IMR-90 (cell line): ENCODE measurements around the gene STARD3. TPM values are rescaled to one million over a fixed set of nuclear protein-coding genes. Genes with fewer than 3 reads are reported as not detected.

Source experiments
- ATAC-seq: fragments of 200-7000 bp; cut with Tn5 transposase; 2 replicates; pipeline ENCODE4 v1.9.1; 2020; ENCODE audit warnings: low read depth, mild to moderate bottlenecking, moderate library complexity
- BruUV-seq: library from RNA; stranded (reverse); fragments of 400-500 nt; replicated peaks from 2 replicates; lab custom pipeline; 2021; lab: Mats Ljungman, UMichigan
- CTCF ChIA-PET: fragments of 300-600 bp; formaldehyde crosslinking; extraction: SDS; loops from one replicate; lab custom pipeline; 2021; ENCODE audit warnings: antibody characterized with exemption; lab: Yijun Ruan, JAX
- POLR2A ChIA-PET: fragments of 300-600 bp; sonication (Branson Sonifier 250); formaldehyde crosslinking; loops from one replicate; lab custom pipeline; 2022; ENCODE audit warnings: antibody characterized with exemption; ENCODE audit not compliant: unreplicated experiment; lab: Charles Lee
- DNase-seq: peaks from one replicate; pipeline ENCODE4 v3.0.0; 2013
- H2AFZ ChIP-seq: replicated peaks from 2 replicates; pipeline ENCODE3; 2013; ENCODE audit warnings: low read length, mild to moderate bottlenecking; ENCODE audit not compliant: poor library complexity
- H2AK5ac ChIP-seq: 2 replicates; pipeline ENCODE4 v1.6.1; 2013; ENCODE audit warnings: low read depth, low read length, inconsistent platforms
- H2AK9ac ChIP-seq: replicated peaks from 2 replicates; pipeline ENCODE3; 2013; ENCODE audit warnings: mild to moderate bottlenecking, low read depth, low read length, moderate library complexity; ENCODE audit not compliant: poor library complexity
- H2BK120ac ChIP-seq: 2 replicates; pipeline ENCODE4 v1.6.1; 2013; ENCODE audit warnings: low read depth, low read length, inconsistent platforms
- H2BK15ac ChIP-seq: 3 replicates; pipeline ENCODE4 v1.6.1; 2013; ENCODE audit warnings: low read depth, low read length, inconsistent platforms
- H2BK20ac ChIP-seq: 2 replicates; pipeline ENCODE4 v1.6.1; 2013; ENCODE audit warnings: low read depth, mild to moderate bottlenecking, inconsistent platforms, low read length, moderate library complexity
- H2BK5ac ChIP-seq: 2 replicates; pipeline ENCODE4 v1.6.1; 2013; ENCODE audit warnings: mild to moderate bottlenecking, low read depth, low read length, inconsistent platforms; ENCODE audit not compliant: poor library complexity, severe bottlenecking
- H3K14ac ChIP-seq: replicated peaks from 2 replicates; pipeline ENCODE4 v1.6.1; 2013; ENCODE audit warnings: low read depth, low read length, inconsistent platforms
- H3K18ac ChIP-seq: 2 replicates; pipeline ENCODE4 v1.6.1; 2013; ENCODE audit warnings: low read depth, low read length, control low read depth
- H3K23ac ChIP-seq: 2 replicates; pipeline ENCODE4 v1.6.1; 2013; ENCODE audit warnings: low read depth, low read length, inconsistent platforms
- H3K27ac ChIP-seq: 2 replicates; pipeline ENCODE4 v1.5.1; 2013; ENCODE audit warnings: mild to moderate bottlenecking, control low read depth, low read length; ENCODE audit not compliant: insufficient read depth
- H3K27me3 ChIP-seq: 2 replicates; pipeline ENCODE4 v1.6.1; 2013; ENCODE audit warnings: low read length; ENCODE audit not compliant: control insufficient read depth, insufficient read depth
- H3K36me3 ChIP-seq: 2 replicates; pipeline ENCODE4 v1.6.1; 2013; ENCODE audit warnings: low read length, mixed read lengths; ENCODE audit not compliant: control insufficient read depth, insufficient read depth
- H3K4ac ChIP-seq: 2 replicates; pipeline ENCODE4 v1.6.1; 2013; ENCODE audit warnings: low read depth, low read length, inconsistent platforms
- H3K4me1 ChIP-seq: 2 replicates; pipeline ENCODE4 v1.6.1; 2013; ENCODE audit warnings: low read length, mixed read lengths; ENCODE audit not compliant: control insufficient read depth, insufficient read depth
- H3K4me2 ChIP-seq: 2 replicates; pipeline ENCODE4 v1.6.1; 2013; ENCODE audit warnings: low read depth, mild to moderate bottlenecking, control low read depth, low read length, moderate library complexity
- H3K4me3 ChIP-seq: 2 replicates; pipeline ENCODE4 v1.5.1; 2013; ENCODE audit warnings: low read depth, mild to moderate bottlenecking, control low read depth, low read length, moderate library complexity; ENCODE audit not compliant: insufficient read depth
- H3K56ac ChIP-seq: 2 replicates; pipeline ENCODE4 v1.6.1; 2013; ENCODE audit warnings: low read length, inconsistent platforms; ENCODE audit not compliant: insufficient read depth; ENCODE audit errors: extremely low read depth
- H3K79me1 ChIP-seq, 2 experiments: 2 replicates each; pipeline ENCODE4 v1.6.1; 2013; ENCODE audit warnings: low read length in 2 of 2, inconsistent platforms in 1 of 2, low read depth in 1 of 2
- H3K9ac ChIP-seq: 2 replicates; pipeline ENCODE4 v1.6.1; 2013; ENCODE audit warnings: low read depth, low read length, control low read depth
- H3K9me1 ChIP-seq: 2 replicates; pipeline ENCODE4 v1.6.1; 2013; ENCODE audit warnings: low read length, inconsistent platforms; ENCODE audit not compliant: insufficient read depth
- H3K9me3 ChIP-seq: 2 replicates; pipeline ENCODE4 v1.6.1; 2013; ENCODE audit warnings: low read length; ENCODE audit not compliant: control insufficient read depth, insufficient read depth
- H4K20me1 ChIP-seq: 2 replicates; pipeline ENCODE4 v1.6.1; 2013; ENCODE audit warnings: low read length, inconsistent platforms; ENCODE audit not compliant: insufficient read depth
- H4K5ac ChIP-seq: 2 replicates; pipeline ENCODE4 v1.6.1; 2013; ENCODE audit warnings: mild to moderate bottlenecking, low read depth, low read length, control low read depth
- H4K8ac ChIP-seq, 2 experiments: 2 replicates each; pipeline ENCODE4 v1.6.1; 2013; ENCODE audit warnings: low read depth in 2 of 2, low read length in 2 of 2, control low read depth in 1 of 2, inconsistent platforms in 1 of 2
- H4K91ac ChIP-seq: 2 replicates; pipeline ENCODE4 v1.6.1; 2013; ENCODE audit warnings: low read depth, low read length, inconsistent platforms; ENCODE audit not compliant: insufficient read depth
- CEBPB ChIP-seq: IDR thresholded peaks from 2 replicates; pipeline ENCODE4 v1.6.1; 2012; ENCODE audit warnings: low read depth, low read length, improper control_type of control experiment
- FOS ChIP-seq: fragments of 150-350 bp; IDR thresholded peaks from 2 replicates; pipeline ENCODE4 v1.6.1; 2016; ENCODE audit warnings: low read depth, low read length
- MAZ ChIP-seq: IDR thresholded peaks from 2 replicates; pipeline ENCODE4 v1.6.1; 2012; ENCODE audit warnings: low read depth, mild to moderate bottlenecking, low read length, improper control_type of control experiment, moderate library complexity, borderline replicate concordance
- USF2 ChIP-seq: fragments of 150-350 bp; IDR thresholded peaks from 2 replicates; pipeline ENCODE4 v1.6.1; 2017; ENCODE audit warnings: mild to moderate bottlenecking, antibody characterized with exemption, low read length, low read depth
- WGBS, 2 experiments: methylation state at CpG; one replicate each; pipeline versions ENCODE4 v1.1.5 to v1.1.7; 2013; ENCODE audit warnings: missing lambda C conversion rate in 2 of 2; ENCODE audit not compliant: insufficient read length in 1 of 2; ENCODE audit errors: extremely low coverage in 2 of 2; 5-methylcytosine and 5-hydroxymethylcytosine counted together
- dilution Hi-C: fragments of 300-500 bp; cut with HindIII; formaldehyde crosslinking; loops from one replicate; pipeline ENCODE4 v1.14.3; 2018; ENCODE audit warnings: low sequenced_read_pairs; ENCODE audit not compliant: unreplicated experiment
- in situ Hi-C: fragments of 300-500 bp; cut with MboI; formaldehyde crosslinking; loops from 3 replicates; pipeline ENCODE4 v1.14.3; 2019; ENCODE audit warnings: low sequenced_read_pairs, inconsistent platforms, mixed read lengths
- intact Hi-C: fragments of 100-400 bp; cut with micrococcal nuclease; formaldehyde crosslinking; loops from 2 replicates; pipeline ENCODE4 v1.10.0; 2022
- polyA plus RNA-seq, 3 experiments: library from polyadenylated mRNA; depleted of rRNA; stranded (reverse); fragments of >200 nt; gene quantifications; 2 replicates each; pipeline ENCODE4 v1.2.3, GENCODE V29; 2012; ENCODE audit warnings: low replicate concordance in 1 of 3
- total RNA-seq: library from RNA; depleted of rRNA; stranded (reverse); fragments of >200 nt; gene quantifications from 2 replicates; pipeline ENCODE4 v1.2.3, GENCODE V29; 2012

STARD3 gene
- total and polyA plus RNA-seq, 2 of the 4 experiments (the other 2 are of a cell fraction), result 8.1 to 50.4 TPM

- intact Hi-C loops, result no loop called here
- dilution Hi-C loops, result no loop called here
Observed at GRCh38 chr17:39659279-39660010, 22.5 kb downstream of the STARD3 start.

More at GRCh38 chr17:39659279-39660010, 22.5 kb downstream of the STARD3 start:
- ChIA-PET POLR2A (no interaction called here), CTCF (no interaction called here)
- no peak overlapping the region for H3K18ac ChIP-seq
- no peak overlapping the region for H2BK5ac ChIP-seq
- no peak overlapping the region for H3K27ac ChIP-seq
- no peak overlapping the region for H2BK120ac ChIP-seq
- no peak overlapping the region for H2AFZ ChIP-seq
- H4K5ac ChIP-seq, result no peak overlapping the region
- H2BK20ac ChIP-seq, result no peak overlapping the region
- ATAC-seq, result no peak
- H3K4ac ChIP-seq, result no peak overlapping the region
- no peak for TF ChIP-seq MAZ
- no peak for TF ChIP-seq FOS
- TF ChIP-seq CEBPB, result no peak
- no peak for TF ChIP-seq USF2
- 50% methylated on average over 3 of the region's 15 CpGs; no CpG with 5 or more reads in 1 of the 2 experiments for WGBS, 2 experiments
- H3K56ac ChIP-seq, result no peak overlapping the region
- H4K8ac ChIP-seq, result no peak overlapping the region
- BruUV-seq, result no TSS peak
- H3K4me2 ChIP-seq, result no peak overlapping the region
- H3K4me1 ChIP-seq, result peaks cover 4% of the 10 kb centered on the region; the same call in 1 of the 2 replicates
- no peak overlapping the region for H3K23ac ChIP-seq
- no peak for DNase-seq
- no peak overlapping the region for H3K14ac ChIP-seq
- H2BK15ac ChIP-seq, result no peak overlapping the region
- H3K9ac ChIP-seq, result no peak overlapping the region
- H3K4me3 ChIP-seq, result no peak overlapping the region
- H3K79me1 ChIP-seq, result peaks cover 4 to 6% of the 10 kb centered on the region in 2 experiments; a peak in 2 of 4 replicates
- H4K20me1 ChIP-seq, result peaks cover 5% of the 10 kb centered on the region
- no peaks in the 10 kb centered on the region for H3K27me3 ChIP-seq
- in situ Hi-C loops, result no loop called here
- no peaks in the 10 kb centered on the region for H3K9me1 ChIP-seq
- no peak overlapping the region for H2AK9ac ChIP-seq
- no peak overlapping the region for H2AK5ac ChIP-seq
- no peak overlapping the region for H4K91ac ChIP-seq
- H3K9me3 ChIP-seq, result no peaks in the 10 kb centered on the region
- H3K36me3 ChIP-seq, result peaks cover 40% of the 10 kb centered on the region
